SIG-M5 (cell line): Measurements from ENCODE around the gene APOBEC4.
"Not testable (repeated sequence)": the region's sequence is repeated elsewhere in the genome, so short reads cannot be mapped to it uniquely, and the experiment has no call there.

Experiments
- DNase-seq: peaks from one replicate; lab custom pipeline; 2025; lab: John Stamatoyannopoulos, UW

APOBEC4 gene, protein sequence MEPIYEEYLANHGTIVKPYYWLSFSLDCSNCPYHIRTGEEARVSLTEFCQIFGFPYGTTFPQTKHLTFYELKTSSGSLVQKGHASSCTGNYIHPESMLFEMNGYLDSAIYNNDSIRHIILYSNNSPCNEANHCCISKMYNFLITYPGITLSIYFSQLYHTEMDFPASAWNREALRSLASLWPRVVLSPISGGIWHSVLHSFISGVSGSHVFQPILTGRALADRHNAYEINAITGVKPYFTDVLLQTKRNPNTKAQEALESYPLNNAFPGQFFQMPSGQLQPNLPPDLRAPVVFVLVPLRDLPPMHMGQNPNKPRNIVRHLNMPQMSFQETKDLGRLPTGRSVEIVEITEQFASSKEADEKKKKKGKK

GRCh38 chr1:183652547-183653461 is at the start of gene APOBEC4:
TSS of gene APOBEC4 (minus strand) at chr1:183653316. CDS start at chr1:183648781, 4,535 bp downstream.
- no peak for DNase-seq

DNA sequence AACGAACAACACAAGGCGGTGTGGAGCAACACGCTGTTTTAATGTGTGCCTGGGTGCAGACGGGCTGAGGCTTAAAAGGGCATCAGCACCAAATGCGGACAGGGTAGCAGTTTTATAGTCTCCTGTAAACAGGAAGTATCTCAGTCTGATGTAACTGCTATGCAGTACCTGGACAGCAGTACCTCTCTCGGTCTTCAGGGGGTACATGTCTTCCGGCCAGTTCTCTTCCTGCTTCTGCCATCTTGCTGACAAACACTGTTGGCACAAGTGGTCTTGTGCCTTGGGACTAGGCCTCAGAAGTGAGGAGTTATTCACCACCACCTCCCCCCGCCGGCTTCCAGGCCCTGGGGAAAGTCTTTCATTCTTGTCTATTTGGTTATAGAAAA is 49.7 kb upstream of the APOBEC4 start:
- no peak for DNase-seq

DNA sequence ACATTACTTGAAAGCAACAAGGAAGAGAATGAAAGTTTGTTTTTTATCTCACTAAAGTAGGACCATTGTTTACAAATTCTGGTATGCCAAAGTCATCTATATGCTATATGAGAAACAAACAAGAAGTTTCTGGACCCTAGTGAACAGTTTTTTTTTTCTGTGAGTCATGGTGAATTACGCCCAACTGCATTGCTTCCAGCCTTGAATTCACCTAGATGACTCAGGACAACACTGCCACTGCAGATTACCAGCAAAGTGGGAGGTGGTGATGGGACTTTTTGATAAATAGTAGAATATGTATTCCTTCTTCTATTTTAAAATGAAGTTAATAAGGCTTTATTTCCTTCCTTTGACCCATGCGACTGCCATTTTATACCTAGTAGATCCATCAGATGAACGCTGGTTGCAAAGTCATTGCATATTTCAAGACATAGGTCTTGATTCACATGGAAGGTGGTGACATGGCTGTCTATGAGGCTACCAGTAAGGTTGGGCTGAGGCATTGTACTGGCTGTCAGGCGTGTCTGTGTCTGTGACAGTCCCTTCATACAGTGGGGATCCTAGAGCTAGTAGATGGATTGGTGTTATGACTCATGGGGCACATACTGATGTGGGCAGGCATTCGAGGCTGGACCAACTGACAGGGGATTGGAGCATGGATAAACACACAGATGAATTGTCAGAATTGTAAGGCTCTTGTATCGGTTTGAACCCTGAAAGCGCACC is 49.1 kb upstream of the APOBEC4 start:
- no peak for DNase-seq

GRCh38 chr1:183699616-183700160 is 46.6 kb upstream of the APOBEC4 start:
- DNase-seq, result no peak

DNA sequence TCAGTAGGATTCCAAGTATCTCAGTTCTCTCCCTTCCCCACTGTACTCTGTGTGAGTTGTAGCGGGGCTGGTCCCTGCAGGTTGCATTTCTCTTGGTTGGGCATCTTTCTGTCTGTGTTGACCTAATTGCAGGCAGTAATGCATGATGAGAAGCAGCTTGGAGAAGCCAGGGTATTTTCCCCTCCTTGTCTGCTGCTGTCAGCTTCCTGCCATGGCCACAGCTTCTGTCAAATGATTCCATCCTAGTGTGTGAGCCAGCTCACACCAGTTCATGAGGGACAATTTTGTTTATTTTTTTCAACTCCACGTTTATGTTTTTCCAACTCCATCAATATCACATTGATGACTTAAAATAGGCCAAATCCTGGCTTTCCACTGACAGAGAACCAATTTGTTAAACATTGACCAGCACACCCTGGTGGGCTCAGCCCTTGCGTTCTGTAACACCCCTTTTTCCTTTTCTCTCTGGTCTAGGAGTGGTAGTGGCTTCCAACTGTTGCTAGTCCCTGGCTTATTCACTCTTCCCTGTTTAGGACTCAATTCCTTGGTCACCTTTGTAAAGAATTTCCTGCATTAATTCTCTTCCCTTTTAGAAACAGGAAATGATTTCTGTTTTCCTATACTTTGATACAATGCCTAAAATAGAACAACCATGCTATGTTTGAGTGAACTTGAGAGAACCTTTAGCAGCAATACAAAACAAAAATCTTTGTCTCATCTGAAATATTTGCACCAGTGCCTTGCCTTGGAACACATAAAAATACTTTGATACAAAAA is 44.9 kb upstream of the APOBEC4 start:
- no peak for DNase-seq

- no peak for DNase-seq
These were observed 43.9 kb upstream of the APOBEC4 start for GRCh38 chr1:183696981-183697380.

DNA sequence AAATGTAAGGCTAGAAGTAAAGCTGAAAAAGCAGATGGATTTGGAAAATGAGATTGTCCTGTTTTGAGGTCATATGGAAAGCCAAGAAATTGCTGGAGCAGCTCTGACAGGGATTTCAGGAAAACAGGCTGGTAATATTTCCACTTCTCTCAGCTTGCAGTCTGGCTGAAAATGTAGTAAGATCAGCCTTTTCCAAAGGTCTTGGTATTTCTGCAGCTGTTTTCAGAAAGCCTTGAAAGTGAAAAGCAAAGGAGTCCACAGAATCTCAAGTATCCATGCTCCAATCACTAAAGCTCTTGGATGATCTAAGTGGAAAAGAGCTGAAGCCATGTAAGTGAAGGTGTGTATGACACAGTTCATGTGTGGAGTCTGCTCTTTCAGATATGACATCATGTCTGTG is 41.6 kb upstream of the APOBEC4 start:
- no peak for DNase-seq

- no peak for DNase-seq
These were observed 41.0 kb upstream of the APOBEC4 start for GRCh38 chr1:183694066-183694465.

- DNase-seq, result no peak
These were observed 40.4 kb upstream of the APOBEC4 start for GRCh38 chr1:183693521-183693920.

DNA sequence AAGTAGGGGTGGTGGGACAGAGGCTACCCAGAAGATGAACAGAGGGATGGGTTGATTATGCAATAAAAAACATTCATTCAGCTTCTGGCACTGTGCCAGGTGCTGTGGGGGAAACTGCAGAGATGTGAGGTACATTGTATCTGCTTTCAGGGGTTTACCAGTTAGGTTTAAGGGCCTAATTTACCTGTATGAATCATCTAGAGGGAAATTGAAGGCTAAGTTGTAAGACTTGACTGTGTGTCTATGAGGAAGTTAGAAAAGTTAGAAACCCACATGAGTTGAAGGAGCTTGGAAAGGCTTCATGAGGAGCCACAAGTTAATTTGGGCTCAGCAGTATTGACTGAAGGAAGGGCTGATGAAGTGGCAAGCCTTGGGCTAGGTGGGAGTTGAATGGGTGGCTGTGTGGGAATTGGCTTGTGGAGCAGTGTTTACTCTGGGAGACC is 36.7 kb upstream of the APOBEC4 start:
- DNase-seq, result no peak

- DNase-seq, result no peak
These were observed 35.4 kb upstream of the APOBEC4 start for GRCh38 chr1:183688341-183689060.

DNA sequence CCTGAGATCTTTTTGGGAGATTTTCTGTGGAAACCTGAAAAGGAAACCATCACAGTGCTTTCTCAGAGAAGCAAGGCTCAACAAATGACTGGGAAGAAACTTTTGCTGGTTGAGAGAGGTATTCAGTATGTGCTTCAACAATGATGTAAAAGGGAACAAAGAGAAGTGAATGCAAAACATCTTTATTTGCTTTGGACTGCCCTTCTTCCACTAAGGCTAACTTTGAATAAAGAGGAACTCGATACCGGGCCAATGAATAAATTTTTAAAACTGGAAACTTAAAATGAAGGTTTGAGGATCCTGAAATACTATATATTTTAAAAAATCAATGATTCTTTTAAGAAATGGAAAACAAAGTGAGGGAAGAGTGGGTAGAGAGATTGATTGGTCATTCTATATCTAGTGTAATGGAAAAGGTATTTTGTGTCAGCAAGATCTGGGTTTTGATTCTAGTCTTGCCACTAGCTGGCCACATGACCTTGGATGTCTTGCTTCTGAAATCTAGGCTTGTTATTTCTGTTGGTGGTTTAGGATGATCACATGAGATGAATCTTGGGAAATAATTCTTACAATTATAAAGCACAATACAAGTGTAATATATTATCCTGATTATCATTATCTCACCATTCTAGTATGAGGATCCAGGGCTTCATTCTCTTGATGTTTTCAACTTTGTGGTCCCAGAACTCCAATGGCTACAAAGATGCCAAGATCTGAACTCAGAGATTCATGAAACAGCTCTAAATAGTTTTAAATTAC is 34.6 kb upstream of the APOBEC4 start:
- no peak for DNase-seq

DNA sequence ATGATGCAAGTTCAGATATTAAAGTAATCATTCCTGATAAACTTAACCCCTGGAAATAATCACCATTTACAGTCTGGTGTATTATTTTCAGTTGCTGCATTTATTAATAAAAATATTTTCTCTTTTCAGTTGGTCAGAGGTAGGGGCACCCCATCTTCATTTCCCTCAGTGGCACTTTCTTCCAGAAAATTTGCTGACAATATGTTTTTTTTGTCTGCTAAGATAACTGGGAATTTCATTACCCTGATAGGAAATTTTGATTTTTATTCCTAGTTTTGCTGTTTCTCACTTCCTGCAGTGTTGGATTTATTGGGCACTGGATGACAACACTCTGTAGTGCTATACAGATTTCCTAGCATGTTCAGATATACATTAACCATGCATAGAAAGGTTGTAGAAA is 33.1 kb upstream of the APOBEC4 start:
- DNase-seq, result no peak

- DNase-seq, result peak; percentile 30
These were observed 32.1 kb upstream of the APOBEC4 start for GRCh38 chr1:183685112-183685713.

GRCh38 chr1:183679363-183679762 is 26.2 kb upstream of the APOBEC4 start:
- DNase-seq, result not testable (repeated sequence)

GRCh38 chr1:183678819-183679218 is 25.7 kb upstream of the APOBEC4 start:
- no peak for DNase-seq

DNA sequence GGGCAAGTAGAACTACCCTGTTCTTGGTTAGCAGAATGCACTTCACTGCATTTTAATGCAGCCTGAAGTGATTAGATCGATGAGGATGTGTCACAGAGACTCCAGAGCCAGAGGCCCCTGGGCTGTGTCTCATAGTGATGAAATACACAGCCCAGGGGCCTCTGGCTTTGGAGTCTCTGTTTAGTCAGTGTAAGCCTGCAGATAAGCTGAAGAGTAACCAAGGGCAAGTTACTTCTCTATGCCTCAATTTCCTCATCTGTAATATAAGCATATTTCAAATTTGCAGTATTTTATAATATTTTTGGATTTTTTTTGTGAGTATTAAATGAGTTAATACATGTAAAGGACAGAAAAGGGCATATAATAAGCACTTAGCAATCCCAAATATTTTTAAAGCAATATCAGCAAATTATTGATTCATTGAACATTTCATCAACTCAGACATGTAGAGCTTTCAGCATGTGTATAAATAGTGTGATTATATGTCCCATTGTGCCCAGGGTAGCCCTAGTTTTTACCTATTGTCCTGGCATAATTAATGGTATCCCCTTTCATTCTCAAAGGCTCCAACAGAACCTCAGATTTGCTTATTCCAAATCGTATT is 23.6 kb upstream of the APOBEC4 start:
- DNase-seq, result no peak

- no peak for DNase-seq
These were observed 22.9 kb upstream of the APOBEC4 start for GRCh38 chr1:183675883-183676585.
